Activated CD4-positive, alpha-beta T cell treated with anti-CD3 and anti-CD28 coated beads for 24 hours (primary cell): ENCODE measurements around the gene NR2E1.

Experiments
- DNase-seq, 2 donors: peaks; one replicate each; pipeline ENCODE4 v3.0.0-alpha.2; 2020; ENCODE audit warnings: low read depth in 2 of 2

The NR2E1 gene

GRCh38 chr6:108171291-108171917 lies 5.6 kb downstream of the NR2E1 start:
- no peak for DNase-seq

- DNase-seq = no peak
Observed at GRCh38 chr6:108171918-108172516, 6.2 kb downstream of the NR2E1 start.

GRCh38 chr6:108174371-108175175 lies 8.8 kb downstream of the NR2E1 start:
- DNase-seq = no peak

GRCh38 chr6:108175176-108175591 lies 9.4 kb downstream of the NR2E1 start:
- DNase-seq = no peak

- DNase-seq = no peak
Observed at GRCh38 chr6:108175592-108176279, 9.9 kb downstream of the NR2E1 start.

- DNase-seq = no peak
Observed at GRCh38 chr6:108176281-108177089, 10.7 kb downstream of the NR2E1 start.

GRCh38 chr6:108179741-108180140 lies 13.9 kb downstream of the NR2E1 start:
- no peak for DNase-seq

GRCh38 chr6:108180266-108180665 lies 14.4 kb downstream of the NR2E1 start:
- no peak for DNase-seq

GRCh38 chr6:108180776-108181175 lies 15.0 kb downstream of the NR2E1 start:
- DNase-seq = no peak

- DNase-seq = no peak
Observed at GRCh38 chr6:108186226-108186625, 20.4 kb downstream of the NR2E1 start.

GRCh38 chr6:108187519-108187918 lies 21.7 kb downstream of the NR2E1 start:
- no peak for DNase-seq

- no peak for DNase-seq
Observed at GRCh38 chr6:108193131-108193530, 27.3 kb downstream of the NR2E1 start.

GRCh38 chr6:108193835-108194234 lies 28.0 kb downstream of the NR2E1 start:
- no peak for DNase-seq

GRCh38 chr6:108194503-108194902 lies 28.7 kb downstream of the NR2E1 start:
- DNase-seq = no peak

GRCh38 chr6:108195209-108195608 lies 29.4 kb downstream of the NR2E1 start:
- no peak for DNase-seq

GRCh38 chr6:108198761-108199498 lies 33.1 kb downstream of the NR2E1 start:
- no peak for DNase-seq

- no peak for DNase-seq
Observed at GRCh38 chr6:108200186-108200585, 34.4 kb downstream of the NR2E1 start.

- DNase-seq = no peak
Observed at GRCh38 chr6:108200631-108201030, 34.8 kb downstream of the NR2E1 start.

GRCh38 chr6:108203189-108204112 lies 37.6 kb downstream of the NR2E1 start:
- DNase-seq = no peak

- DNase-seq = no peak
Observed at GRCh38 chr6:108207013-108207412, 41.2 kb downstream of the NR2E1 start.
